SK-N-SH treated with all-trans-retinoic acid at 6 μM for 48 hours (cell line): ENCODE data around the gene CDCA8.

ENCODE experiments used
- ATAC-seq: fragments of 200-7000 bp; cut with Tn5 transposase; 3 replicates; pipeline ENCODE4 v1.9.1; 2020; ENCODE audit warnings: mild to moderate bottlenecking, moderate library complexity
- ARNTL ChIP-seq: fragments of 450-650 bp; formaldehyde crosslinking; IDR thresholded peaks from 2 replicates; pipeline ENCODE4 v1.5.0; 2020; ENCODE audit warnings: low read depth, mild to moderate bottlenecking, moderate library complexity, borderline replicate concordance
- BACH2 ChIP-seq: fragments of 250-450 bp; sonication (Bioruptor Pico); IDR thresholded peaks from 2 replicates; pipeline ENCODE4 v1.9.0; 2021; ENCODE audit warnings: mild to moderate bottlenecking, borderline replicate concordance
- CSDC2 ChIP-seq: fragments of 250-450 bp; sonication (Bioruptor Pico); IDR thresholded peaks from 2 replicates; pipeline ENCODE4 v1.5.0; 2020; ENCODE audit warnings: mild to moderate bottlenecking, moderate library complexity
- ESRRG ChIP-seq: fragments of 250-450 bp; sonication (Bioruptor Pico); IDR thresholded peaks from 2 replicates; pipeline ENCODE4 v1.6.1; 2021; ENCODE audit warnings: mild to moderate bottlenecking
- GLIS3 ChIP-seq: fragments of 250-450 bp; sonication (Bioruptor Pico); IDR thresholded peaks from 2 replicates; pipeline ENCODE4 v1.5.0; 2020; ENCODE audit warnings: mild to moderate bottlenecking, moderate library complexity
- ISL1 ChIP-seq: fragments of 250-450 bp; sonication (Bioruptor Pico); IDR thresholded peaks from 2 replicates; pipeline ENCODE4 v2.1.2; 2022; ENCODE audit warnings: mild to moderate bottlenecking, moderate library complexity
- OSR1 ChIP-seq: fragments of 250-450 bp; sonication (Bioruptor Pico); IDR thresholded peaks from 2 replicates; pipeline ENCODE4 v1.8.0; 2022; ENCODE audit warnings: moderate library complexity, mild to moderate bottlenecking, inconsistent platforms
- PPARA ChIP-seq: fragments of 250-450 bp; sonication (Bioruptor Pico); IDR thresholded peaks from 2 replicates; pipeline ENCODE4 v1.5.0; 2020; ENCODE audit warnings: mild to moderate bottlenecking, borderline replicate concordance
- RARB ChIP-seq: fragments of 250-450 bp; sonication (Bioruptor Pico); IDR thresholded peaks from 2 replicates; pipeline ENCODE4 v1.8.0; 2021; ENCODE audit warnings: mild to moderate bottlenecking, moderate library complexity
- SNAI2 ChIP-seq: fragments of 250-450 bp; sonication (Bioruptor Pico); IDR thresholded peaks from 2 replicates; pipeline ENCODE4 v1.5.0; 2020; ENCODE audit warnings: mild to moderate bottlenecking, moderate library complexity
- TOX ChIP-seq: fragments of 250-450 bp; sonication (Bioruptor Pico); IDR thresholded peaks from 2 replicates; pipeline ENCODE4 v1.8.0; 2021; ENCODE audit warnings: mild to moderate bottlenecking, moderate library complexity, borderline replicate concordance
- ZC3H10 ChIP-seq: fragments of 250-450 bp; sonication (Bioruptor Pico); IDR thresholded peaks from 2 replicates; pipeline ENCODE4 v1.5.1; 2021; ENCODE audit warnings: mild to moderate bottlenecking, moderate library complexity
- ZFP3 ChIP-seq: fragments of 250-450 bp; sonication (Bioruptor Pico); IDR thresholded peaks from 2 replicates; pipeline ENCODE4 v1.5.0; 2020; ENCODE audit warnings: mild to moderate bottlenecking, moderate library complexity
- ZFP30 ChIP-seq: fragments of 450-650 bp; formaldehyde crosslinking; IDR thresholded peaks from 2 replicates; pipeline ENCODE4 v1.5.0; 2022; ENCODE audit warnings: mild to moderate bottlenecking, moderate library complexity
- ZNF565 ChIP-seq: fragments of 450-650 bp; formaldehyde crosslinking; conservative IDR thresholded peaks from 2 replicates; pipeline ENCODE4 v1.5.0; 2020; ENCODE audit warnings: low read depth, mild to moderate bottlenecking, moderate library complexity
- ZNF70 ChIP-seq: fragments of 450-650 bp; formaldehyde crosslinking; IDR thresholded peaks from 2 replicates; pipeline ENCODE4 v1.5.0; 2020; ENCODE audit warnings: mild to moderate bottlenecking, moderate library complexity
- ZNF8 ChIP-seq: fragments of 450-650 bp; formaldehyde crosslinking; IDR thresholded peaks from 2 replicates; pipeline ENCODE4 v1.5.0; 2020; ENCODE audit warnings: mild to moderate bottlenecking, moderate library complexity
- TF ChIP-seq, protein P1 (sequence below): fragments of 250-450 bp; sonication (Bioruptor Pico); IDR thresholded peaks from 2 replicates; pipeline ENCODE4 v1.5.1; 2020; ENCODE audit warnings: low read depth, mild to moderate bottlenecking, moderate library complexity
- TF ChIP-seq, protein P2 (sequence below): fragments of 250-450 bp; sonication (Bioruptor Pico); IDR thresholded peaks from 2 replicates; pipeline ENCODE4 v1.5.0; 2020; ENCODE audit warnings: mild to moderate bottlenecking, moderate library complexity
- TF ChIP-seq, protein P3 (sequence below): fragments of 250-450 bp; sonication (Bioruptor Pico); IDR thresholded peaks from 2 replicates; pipeline ENCODE4 v1.8.0; 2020; ENCODE audit warnings: mild to moderate bottlenecking, moderate library complexity, borderline replicate concordance
- TF ChIP-seq, protein P4 (sequence below): fragments of 250-450 bp; sonication (Bioruptor Pico); IDR thresholded peaks from 2 replicates; pipeline ENCODE4 v1.8.0; 2021; ENCODE audit warnings: low read depth, mild to moderate bottlenecking, moderate library complexity, borderline replicate concordance
- TF ChIP-seq, protein P5 (sequence below): fragments of 250-450 bp; sonication (Bioruptor Pico); IDR thresholded peaks from 2 replicates; pipeline ENCODE4 v1.5.1; 2021; ENCODE audit warnings: mild to moderate bottlenecking, moderate library complexity

CDCA8 gene

DNA sequence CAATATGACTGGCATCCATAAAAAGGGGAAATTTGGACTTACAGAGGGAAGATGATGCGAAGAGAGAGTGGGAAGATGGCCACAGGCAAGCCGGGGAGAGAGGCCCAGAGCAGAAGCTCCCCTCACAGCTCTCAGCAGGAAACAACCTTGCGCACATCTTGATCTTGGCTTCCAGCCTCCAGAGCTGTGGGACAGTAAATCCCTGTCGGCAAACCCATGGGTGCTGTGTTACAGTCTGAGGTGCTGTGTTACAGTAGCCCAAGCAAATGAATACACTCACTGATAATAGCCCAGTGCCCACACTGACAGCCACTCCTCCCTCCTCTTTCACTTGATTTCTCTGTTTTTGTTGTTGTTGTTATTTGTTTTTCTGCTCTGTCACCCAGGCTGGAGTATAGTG is 22.4 kb downstream of the CDCA8 start:
- no peak for ATAC-seq
- TF ChIP-seq ZNF8 (no peak), ZC3H10 (CRISPR knock-in tag) (no peak), PPARA (CRISPR knock-in tag) (no peak), ZFP30 (no peak), ZFP3 (CRISPR knock-in tag) (no peak), ISL1 (CRISPR knock-in tag) (no peak), ARNTL (CRISPR knock-in tag) (no peak), CSDC2 (no peak), GLIS3 (CRISPR knock-in tag) (no peak), RARB (CRISPR knock-in tag) (no peak), ZNF70 (CRISPR knock-in tag) (no peak), ZNF565 (no peak), TOX (CRISPR knock-in tag) (no peak), SNAI2 (CRISPR knock-in tag) (no peak)
- TF ChIP-seq, protein P1, sequence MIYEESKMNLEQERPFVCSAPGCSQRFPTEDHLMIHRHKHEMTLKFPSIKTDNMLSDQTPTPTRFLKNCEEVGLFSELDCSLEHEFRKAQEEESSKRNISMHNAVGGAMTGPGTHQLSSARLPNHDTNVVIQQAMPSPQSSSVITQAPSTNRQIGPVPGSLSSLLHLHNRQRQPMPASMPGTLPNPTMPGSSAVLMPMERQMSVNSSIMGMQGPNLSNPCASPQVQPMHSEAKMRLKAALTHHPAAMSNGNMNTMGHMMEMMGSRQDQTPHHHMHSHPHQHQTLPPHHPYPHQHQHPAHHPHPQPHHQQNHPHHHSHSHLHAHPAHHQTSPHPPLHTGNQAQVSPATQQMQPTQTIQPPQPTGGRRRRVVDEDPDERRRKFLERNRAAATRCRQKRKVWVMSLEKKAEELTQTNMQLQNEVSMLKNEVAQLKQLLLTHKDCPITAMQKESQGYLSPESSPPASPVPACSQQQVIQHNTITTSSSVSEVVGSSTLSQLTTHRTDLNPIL (CRISPR knock-in tag) = no peak
- TF ChIP-seq, protein P2, sequence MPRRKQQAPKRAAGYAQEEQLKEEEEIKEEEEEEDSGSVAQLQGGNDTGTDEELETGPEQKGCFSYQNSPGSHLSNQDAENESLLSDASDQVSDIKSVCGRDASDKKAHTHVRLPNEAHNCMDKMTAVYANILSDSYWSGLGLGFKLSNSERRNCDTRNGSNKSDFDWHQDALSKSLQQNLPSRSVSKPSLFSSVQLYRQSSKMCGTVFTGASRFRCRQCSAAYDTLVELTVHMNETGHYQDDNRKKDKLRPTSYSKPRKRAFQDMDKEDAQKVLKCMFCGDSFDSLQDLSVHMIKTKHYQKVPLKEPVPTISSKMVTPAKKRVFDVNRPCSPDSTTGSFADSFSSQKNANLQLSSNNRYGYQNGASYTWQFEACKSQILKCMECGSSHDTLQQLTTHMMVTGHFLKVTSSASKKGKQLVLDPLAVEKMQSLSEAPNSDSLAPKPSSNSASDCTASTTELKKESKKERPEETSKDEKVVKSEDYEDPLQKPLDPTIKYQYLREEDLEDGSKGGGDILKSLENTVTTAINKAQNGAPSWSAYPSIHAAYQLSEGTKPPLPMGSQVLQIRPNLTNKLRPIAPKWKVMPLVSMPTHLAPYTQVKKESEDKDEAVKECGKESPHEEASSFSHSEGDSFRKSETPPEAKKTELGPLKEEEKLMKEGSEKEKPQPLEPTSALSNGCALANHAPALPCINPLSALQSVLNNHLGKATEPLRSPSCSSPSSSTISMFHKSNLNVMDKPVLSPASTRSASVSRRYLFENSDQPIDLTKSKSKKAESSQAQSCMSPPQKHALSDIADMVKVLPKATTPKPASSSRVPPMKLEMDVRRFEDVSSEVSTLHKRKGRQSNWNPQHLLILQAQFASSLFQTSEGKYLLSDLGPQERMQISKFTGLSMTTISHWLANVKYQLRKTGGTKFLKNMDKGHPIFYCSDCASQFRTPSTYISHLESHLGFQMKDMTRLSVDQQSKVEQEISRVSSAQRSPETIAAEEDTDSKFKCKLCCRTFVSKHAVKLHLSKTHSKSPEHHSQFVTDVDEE (CRISPR knock-in tag) = no peak
- TF ChIP-seq, protein P3, sequence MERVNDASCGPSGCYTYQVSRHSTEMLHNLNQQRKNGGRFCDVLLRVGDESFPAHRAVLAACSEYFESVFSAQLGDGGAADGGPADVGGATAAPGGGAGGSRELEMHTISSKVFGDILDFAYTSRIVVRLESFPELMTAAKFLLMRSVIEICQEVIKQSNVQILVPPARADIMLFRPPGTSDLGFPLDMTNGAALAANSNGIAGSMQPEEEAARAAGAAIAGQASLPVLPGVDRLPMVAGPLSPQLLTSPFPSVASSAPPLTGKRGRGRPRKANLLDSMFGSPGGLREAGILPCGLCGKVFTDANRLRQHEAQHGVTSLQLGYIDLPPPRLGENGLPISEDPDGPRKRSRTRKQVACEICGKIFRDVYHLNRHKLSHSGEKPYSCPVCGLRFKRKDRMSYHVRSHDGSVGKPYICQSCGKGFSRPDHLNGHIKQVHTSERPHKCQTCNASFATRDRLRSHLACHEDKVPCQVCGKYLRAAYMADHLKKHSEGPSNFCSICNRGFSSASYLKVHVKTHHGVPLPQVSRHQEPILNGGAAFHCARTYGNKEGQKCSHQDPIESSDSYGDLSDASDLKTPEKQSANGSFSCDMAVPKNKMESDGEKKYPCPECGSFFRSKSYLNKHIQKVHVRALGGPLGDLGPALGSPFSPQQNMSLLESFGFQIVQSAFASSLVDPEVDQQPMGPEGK (CRISPR knock-in tag) = no peak
- TF ChIP-seq, protein P4, sequence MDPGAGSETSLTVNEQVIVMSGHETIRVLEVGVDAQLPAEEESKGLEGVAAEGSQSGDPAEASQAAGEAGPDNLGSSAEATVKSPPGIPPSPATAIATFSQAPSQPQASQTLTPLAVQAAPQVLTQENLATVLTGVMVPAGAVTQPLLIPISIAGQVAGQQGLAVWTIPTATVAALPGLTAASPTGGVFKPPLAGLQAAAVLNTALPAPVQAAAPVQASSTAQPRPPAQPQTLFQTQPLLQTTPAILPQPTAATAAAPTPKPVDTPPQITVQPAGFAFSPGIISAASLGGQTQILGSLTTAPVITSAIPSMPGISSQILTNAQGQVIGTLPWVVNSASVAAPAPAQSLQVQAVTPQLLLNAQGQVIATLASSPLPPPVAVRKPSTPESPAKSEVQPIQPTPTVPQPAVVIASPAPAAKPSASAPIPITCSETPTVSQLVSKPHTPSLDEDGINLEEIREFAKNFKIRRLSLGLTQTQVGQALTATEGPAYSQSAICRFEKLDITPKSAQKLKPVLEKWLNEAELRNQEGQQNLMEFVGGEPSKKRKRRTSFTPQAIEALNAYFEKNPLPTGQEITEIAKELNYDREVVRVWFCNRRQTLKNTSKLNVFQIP (CRISPR knock-in tag) = no peak
- TF ChIP-seq, protein P5, sequence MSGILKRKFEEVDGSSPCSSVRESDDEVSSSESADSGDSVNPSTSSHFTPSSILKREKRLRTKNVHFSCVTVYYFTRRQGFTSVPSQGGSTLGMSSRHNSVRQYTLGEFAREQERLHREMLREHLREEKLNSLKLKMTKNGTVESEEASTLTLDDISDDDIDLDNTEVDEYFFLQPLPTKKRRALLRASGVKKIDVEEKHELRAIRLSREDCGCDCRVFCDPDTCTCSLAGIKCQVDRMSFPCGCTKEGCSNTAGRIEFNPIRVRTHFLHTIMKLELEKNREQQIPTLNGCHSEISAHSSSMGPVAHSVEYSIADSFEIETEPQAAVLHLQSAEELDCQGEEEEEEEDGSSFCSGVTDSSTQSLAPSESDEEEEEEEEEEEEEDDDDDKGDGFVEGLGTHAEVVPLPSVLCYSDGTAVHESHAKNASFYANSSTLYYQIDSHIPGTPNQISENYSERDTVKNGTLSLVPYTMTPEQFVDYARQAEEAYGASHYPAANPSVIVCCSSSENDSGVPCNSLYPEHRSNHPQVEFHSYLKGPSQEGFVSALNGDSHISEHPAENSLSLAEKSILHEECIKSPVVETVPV (CRISPR knock-in tag) = no peak

DNA sequence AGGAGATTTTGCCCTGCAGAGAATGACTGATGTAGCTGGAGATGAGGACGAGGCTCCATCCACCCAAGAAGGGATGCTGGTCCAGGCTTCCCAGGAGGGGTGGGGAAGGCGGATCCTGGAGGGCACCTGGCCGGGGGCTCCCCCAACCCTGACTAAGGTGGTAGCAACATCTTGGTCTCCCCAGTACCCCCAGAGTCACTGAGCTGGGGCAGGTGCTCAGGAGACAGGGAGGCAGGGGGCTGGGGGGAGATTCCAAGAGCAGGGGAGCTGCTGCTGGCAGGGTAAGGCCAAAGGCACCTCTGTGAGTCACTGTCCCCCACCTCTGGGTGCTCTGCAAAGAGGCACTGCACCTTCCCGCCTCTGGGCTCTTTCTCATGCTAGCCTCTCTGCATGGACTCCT is 24.0 kb downstream of the CDCA8 start:
- no peak for TF ChIP-seq CSDC2
- TF ChIP-seq ZC3H10 (CRISPR knock-in tag) = no peak
- TF ChIP-seq, protein P1 (CRISPR knock-in tag) = no peak
- TF ChIP-seq, protein P3 (CRISPR knock-in tag) = no peak
- no peak for TF ChIP-seq ESRRG (CRISPR knock-in tag)
- TF ChIP-seq ISL1 (CRISPR knock-in tag) = no peak
- TF ChIP-seq OSR1 (CRISPR knock-in tag) = no peak
- TF ChIP-seq ZNF565 = no peak
- TF ChIP-seq SNAI2 (CRISPR knock-in tag) = no peak
- TF ChIP-seq BACH2 = no peak
- ATAC-seq = no peak
